Neural crest cell (in vitro differentiated cells): ENCODE results near the gene HNRNPA1L2. TPM values are rescaled to one million over a fixed set of nuclear protein-coding genes. Genes with fewer than 3 reads are reported as not detected.
"Not testable (repeated sequence)": the region's sequence is repeated elsewhere in the genome, so short reads cannot be mapped to it uniquely, and the experiment has no call there.

Experiments
- DNase-seq: peaks from one replicate; pipeline ENCODE4 v3.0.0; 2021; ENCODE audit warnings: low read depth, mixed read lengths, low spot score
- H3K27ac Mint-ChIP-seq: one replicate; pipeline ENCODE4 v1.8.0; 2021; ENCODE audit warnings: mild to moderate bottlenecking, mixed read lengths; ENCODE audit not compliant: unreplicated experiment
- H3K27me3 Mint-ChIP-seq: 2 replicates; pipeline ENCODE4 v1.8.0; 2021; ENCODE audit warnings: low read depth, mild to moderate bottlenecking, mixed read lengths
- H3K36me3 Mint-ChIP-seq: 2 replicates; pipeline ENCODE4 v1.8.0; 2021; ENCODE audit warnings: low read depth, mild to moderate bottlenecking, mixed read lengths
- H3K4me1 Mint-ChIP-seq: 2 replicates; pipeline ENCODE4 v1.8.0; 2021; ENCODE audit warnings: mixed read lengths
- H3K4me3 Mint-ChIP-seq: one replicate; pipeline ENCODE4 v1.8.0; 2021; ENCODE audit warnings: mild to moderate bottlenecking, mixed read lengths
- H3K9me3 Mint-ChIP-seq: 2 replicates; pipeline ENCODE4 v1.8.0; 2021; ENCODE audit warnings: mixed read lengths
- long read RNA-seq: library from polyadenylated mRNA; unstranded; transcript quantifications from one replicate; pipeline ENCODE4 v2.0.0, GENCODE V29; 2020
- total RNA-seq: library from RNA; stranded (reverse); gene quantifications from 2 replicates; pipeline ENCODE4 v1.2.1, GENCODE V29; 2021
- TF ChIP-seq, protein P1 (sequence below): fragments of 200-600 bp; sonication (generic); conservative IDR thresholded peaks from 2 replicates; pipeline ENCODE4 v1.5.0; 2021; ENCODE audit warnings: antibody characterized with exemption, mild to moderate bottlenecking

Gene HNRNPA1L2
- total RNA-seq = 13.8 and 14.3 TPM in 2 replicates
- long read RNA-seq = 0 reads

GRCh38 chr13:52642131-52642530 lies at the start of gene HNRNPA1L2:
HNRNPA1L2 (plus strand) TSS chr13:52642431; CDS start chr13:52642493, 62 bp downstream.
- H3K27me3 Mint-ChIP-seq = no peaks in the 10 kb centered on the region
- TF ChIP-seq, protein P1, sequence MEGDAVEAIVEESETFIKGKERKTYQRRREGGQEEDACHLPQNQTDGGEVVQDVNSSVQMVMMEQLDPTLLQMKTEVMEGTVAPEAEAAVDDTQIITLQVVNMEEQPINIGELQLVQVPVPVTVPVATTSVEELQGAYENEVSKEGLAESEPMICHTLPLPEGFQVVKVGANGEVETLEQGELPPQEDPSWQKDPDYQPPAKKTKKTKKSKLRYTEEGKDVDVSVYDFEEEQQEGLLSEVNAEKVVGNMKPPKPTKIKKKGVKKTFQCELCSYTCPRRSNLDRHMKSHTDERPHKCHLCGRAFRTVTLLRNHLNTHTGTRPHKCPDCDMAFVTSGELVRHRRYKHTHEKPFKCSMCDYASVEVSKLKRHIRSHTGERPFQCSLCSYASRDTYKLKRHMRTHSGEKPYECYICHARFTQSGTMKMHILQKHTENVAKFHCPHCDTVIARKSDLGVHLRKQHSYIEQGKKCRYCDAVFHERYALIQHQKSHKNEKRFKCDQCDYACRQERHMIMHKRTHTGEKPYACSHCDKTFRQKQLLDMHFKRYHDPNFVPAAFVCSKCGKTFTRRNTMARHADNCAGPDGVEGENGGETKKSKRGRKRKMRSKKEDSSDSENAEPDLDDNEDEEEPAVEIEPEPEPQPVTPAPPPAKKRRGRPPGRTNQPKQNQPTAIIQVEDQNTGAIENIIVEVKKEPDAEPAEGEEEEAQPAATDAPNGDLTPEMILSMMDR = no peak
- peak within 1 kb of the TSS; percentile 93 for H3K27ac Mint-ChIP-seq
- H3K4me3 Mint-ChIP-seq = no peak within 1 kb of the TSS
- H3K4me1 Mint-ChIP-seq = no peaks in the 10 kb centered on the region
- H3K9me3 Mint-ChIP-seq = no peaks in the 10 kb centered on the region
- H3K36me3 Mint-ChIP-seq = no peaks in the 10 kb centered on the region
- no peak for DNase-seq

- DNase-seq, H3K4me1 Mint-ChIP-seq, H3K36me3 Mint-ChIP-seq, H3K9me3 Mint-ChIP-seq, H3K4me3 Mint-ChIP-seq, H3K27me3 Mint-ChIP-seq, H3K27ac Mint-ChIP-seq: not testable (repeated sequence)
Measured at GRCh38 chr13:52593175-52593574, 49.1 kb upstream of the HNRNPA1L2 start.

GRCh38 chr13:52593812-52594211 lies 48.4 kb upstream of the HNRNPA1L2 start:
- H3K27ac Mint-ChIP-seq, DNase-seq, H3K4me3 Mint-ChIP-seq, H3K9me3 Mint-ChIP-seq, H3K36me3 Mint-ChIP-seq, H3K27me3 Mint-ChIP-seq, H3K4me1 Mint-ChIP-seq: not testable (repeated sequence)

- H3K4me1 Mint-ChIP-seq, DNase-seq, H3K36me3 Mint-ChIP-seq, H3K9me3 Mint-ChIP-seq, H3K4me3 Mint-ChIP-seq, H3K27ac Mint-ChIP-seq, H3K27me3 Mint-ChIP-seq: not testable (repeated sequence)
Measured at GRCh38 chr13:52594295-52594694, 47.9 kb upstream of the HNRNPA1L2 start.

DNA sequence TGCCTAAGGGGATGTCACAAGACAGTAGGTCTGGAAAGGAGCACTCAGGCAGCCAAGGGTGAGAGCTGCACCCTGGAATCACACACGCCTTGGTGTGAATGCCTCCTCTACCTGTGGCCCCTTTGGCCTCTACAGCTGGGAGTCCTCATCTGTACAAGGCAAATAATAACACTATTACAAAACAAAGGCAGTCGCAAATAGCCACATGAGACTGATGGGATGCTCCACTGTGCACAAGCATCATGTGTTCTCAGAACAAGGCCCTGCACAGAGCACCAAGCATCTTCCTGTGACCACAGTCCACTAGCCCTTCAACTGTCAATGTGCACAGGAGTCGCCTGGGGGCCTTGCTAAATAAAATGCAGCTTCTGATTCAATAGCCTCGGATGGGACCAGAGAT lies 44.6 kb upstream of the HNRNPA1L2 start:
- Mint-ChIP-seq H3K4me3 (no peak overlapping the region), H3K27me3 (no peaks in the 10 kb centered on the region), H3K36me3 (no peaks in the 10 kb centered on the region), H3K9me3 (no peaks in the 10 kb centered on the region), H3K4me1 (peaks cover 24% of the 10 kb centered on the region), H3K27ac (no peak overlapping the region)
- no peak for DNase-seq
- TF ChIP-seq, protein P1 = no peak

- H3K27me3 Mint-ChIP-seq = no peaks in the 10 kb centered on the region
- TF ChIP-seq, protein P1 = no peak
- H3K27ac Mint-ChIP-seq = peak overlapping the region; percentile 95
- peak overlapping the region; percentile 91 for H3K4me3 Mint-ChIP-seq
- H3K36me3 Mint-ChIP-seq = no peaks in the 10 kb centered on the region
- peaks cover 26% of the 10 kb centered on the region for H3K4me1 Mint-ChIP-seq
- no peak for DNase-seq
- H3K9me3 Mint-ChIP-seq = no peaks in the 10 kb centered on the region
Measured at GRCh38 chr13:52599037-52599847, 43.0 kb upstream of the HNRNPA1L2 start.

- Mint-ChIP-seq H3K4me3 (peak overlapping the region; percentile 91), H3K9me3 (no peaks in the 10 kb centered on the region), H3K27me3 (no peaks in the 10 kb centered on the region), H3K27ac (peak overlapping the region; percentile 95), H3K36me3 (no peaks in the 10 kb centered on the region), H3K4me1 (peaks cover 26% of the 10 kb centered on the region)
- peak; percentile 53 for DNase-seq
- TF ChIP-seq, protein P1 = no peak
Measured at GRCh38 chr13:52599848-52600603, 42.2 kb upstream of the HNRNPA1L2 start.
